ENCODE measurements around the gene PYGL. TPM values are rescaled to one million over a fixed set of nuclear protein-coding genes. Genes with fewer than 3 reads are reported as not detected.
"Not testable (repeated sequence)": the region's sequence is repeated elsewhere in the genome, so short reads cannot be mapped to it uniquely, and the experiment has no call there.

The PYGL gene
- total RNA-seq, 1 donor from 2014 or later = 134 TPM

DNA sequence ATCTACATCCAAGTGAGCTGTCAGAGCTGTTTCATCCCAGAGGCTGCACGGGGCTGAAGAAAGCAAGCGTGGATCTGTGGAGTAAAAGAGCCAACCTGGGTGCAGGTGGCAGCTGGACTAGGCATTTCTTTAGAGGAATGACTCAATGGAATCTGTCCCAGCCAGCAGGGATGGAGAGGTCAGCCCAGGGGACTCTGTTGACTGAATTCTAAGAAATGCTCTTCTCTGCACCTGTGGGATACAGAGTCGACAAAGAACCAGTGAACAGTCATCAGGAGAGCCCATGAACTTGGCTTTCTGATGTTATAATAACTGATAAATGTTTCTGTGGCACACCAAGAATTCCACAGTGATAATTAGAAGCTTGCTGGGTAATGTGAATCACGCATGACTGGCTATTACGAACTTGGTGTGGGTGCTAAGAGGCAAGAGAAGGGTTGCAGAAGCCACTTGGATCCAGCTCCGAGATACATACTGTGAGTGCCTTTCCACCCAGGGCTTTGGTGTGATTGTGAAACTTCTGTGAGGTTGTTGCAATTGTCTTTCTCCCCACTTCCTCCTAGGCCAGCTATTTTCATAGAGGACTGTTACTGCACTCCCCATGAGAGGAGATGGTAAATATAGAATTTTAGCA is 16.2 kb downstream of the PYGL start:
- no peak for DNase-seq (ENCODE audit: low read depth, low spot score)

- DNase-seq (ENCODE audit: low read depth, low spot score) = no peak
Measured at GRCh38 chr14:50926851-50927386, 17.4 kb downstream of the PYGL start.

GRCh38 chr14:50924843-50925242 is 19.4 kb downstream of the PYGL start:
- DNase-seq (ENCODE audit: low read depth, low spot score) = no peak

DNA sequence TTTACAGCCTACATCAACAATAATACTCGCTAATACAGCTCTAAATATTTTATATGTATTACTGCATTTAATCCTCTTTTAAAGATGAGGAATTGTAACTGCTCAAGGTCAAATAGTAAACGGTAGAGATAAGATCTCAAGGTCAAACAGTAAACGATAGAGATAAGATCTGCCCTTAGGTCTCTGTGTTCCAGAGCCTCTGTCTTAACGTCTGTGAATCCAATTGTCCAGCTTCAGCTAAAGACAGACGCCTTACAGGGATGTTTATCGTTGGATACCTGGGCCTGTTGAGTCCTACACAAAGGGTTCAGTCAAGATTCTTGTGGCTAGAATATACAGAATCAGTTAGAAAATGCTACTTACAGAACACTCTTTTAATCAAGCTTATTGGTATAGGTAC is 20.0 kb downstream of the PYGL start:
- DNase-seq (ENCODE audit: low read depth, low spot score) = no peak

DNA sequence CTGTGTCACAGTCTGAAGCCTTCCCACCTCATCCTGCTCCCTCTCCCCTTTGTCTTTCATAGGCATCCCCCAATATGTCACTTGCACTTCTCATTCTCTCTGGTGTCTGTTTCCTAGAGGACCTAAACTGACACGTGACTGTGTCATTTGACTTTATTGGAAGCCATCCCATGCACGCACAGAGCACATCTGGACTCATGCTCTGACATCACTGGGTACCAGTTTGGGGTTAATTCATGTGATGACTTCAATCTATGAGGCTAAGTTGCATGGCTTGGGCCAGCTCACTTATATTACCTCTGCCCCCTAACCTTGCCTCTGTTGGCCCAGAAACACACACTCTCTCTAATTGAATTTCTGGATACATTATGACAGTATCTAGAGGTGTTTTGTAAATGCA is 21.5 kb downstream of the PYGL start:
- no peak for DNase-seq (ENCODE audit: low read depth, low spot score)

- DNase-seq (ENCODE audit: low read depth, low spot score) = no peak
Measured at GRCh38 chr14:50920482-50921230, 23.6 kb downstream of the PYGL start.

DNA sequence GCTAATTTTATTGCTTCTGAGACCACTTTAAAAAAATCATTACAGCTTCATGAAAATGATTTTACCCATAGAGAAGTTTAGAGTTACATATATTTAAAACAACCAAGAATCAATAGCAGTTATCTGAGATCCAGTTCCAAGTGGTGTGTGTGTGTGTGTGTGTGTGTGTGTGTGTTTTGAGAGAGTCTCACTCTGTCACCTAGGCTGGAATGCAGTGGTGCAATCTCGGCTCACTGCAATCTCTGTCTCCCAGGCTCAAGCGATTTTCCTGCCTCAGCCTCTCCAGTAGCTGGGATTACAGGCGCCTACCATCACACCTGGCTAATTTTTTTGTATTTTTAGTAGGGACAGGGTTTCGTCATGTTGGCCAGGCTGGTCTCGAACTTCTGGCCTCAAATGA is 24.8 kb downstream of the PYGL start:
- not testable (repeated sequence) for DNase-seq (ENCODE audit: low read depth, low spot score)

GRCh38 chr14:50917449-50917848 is 26.8 kb downstream of the PYGL start:
- DNase-seq (ENCODE audit: low read depth, low spot score) = no peak

DNA sequence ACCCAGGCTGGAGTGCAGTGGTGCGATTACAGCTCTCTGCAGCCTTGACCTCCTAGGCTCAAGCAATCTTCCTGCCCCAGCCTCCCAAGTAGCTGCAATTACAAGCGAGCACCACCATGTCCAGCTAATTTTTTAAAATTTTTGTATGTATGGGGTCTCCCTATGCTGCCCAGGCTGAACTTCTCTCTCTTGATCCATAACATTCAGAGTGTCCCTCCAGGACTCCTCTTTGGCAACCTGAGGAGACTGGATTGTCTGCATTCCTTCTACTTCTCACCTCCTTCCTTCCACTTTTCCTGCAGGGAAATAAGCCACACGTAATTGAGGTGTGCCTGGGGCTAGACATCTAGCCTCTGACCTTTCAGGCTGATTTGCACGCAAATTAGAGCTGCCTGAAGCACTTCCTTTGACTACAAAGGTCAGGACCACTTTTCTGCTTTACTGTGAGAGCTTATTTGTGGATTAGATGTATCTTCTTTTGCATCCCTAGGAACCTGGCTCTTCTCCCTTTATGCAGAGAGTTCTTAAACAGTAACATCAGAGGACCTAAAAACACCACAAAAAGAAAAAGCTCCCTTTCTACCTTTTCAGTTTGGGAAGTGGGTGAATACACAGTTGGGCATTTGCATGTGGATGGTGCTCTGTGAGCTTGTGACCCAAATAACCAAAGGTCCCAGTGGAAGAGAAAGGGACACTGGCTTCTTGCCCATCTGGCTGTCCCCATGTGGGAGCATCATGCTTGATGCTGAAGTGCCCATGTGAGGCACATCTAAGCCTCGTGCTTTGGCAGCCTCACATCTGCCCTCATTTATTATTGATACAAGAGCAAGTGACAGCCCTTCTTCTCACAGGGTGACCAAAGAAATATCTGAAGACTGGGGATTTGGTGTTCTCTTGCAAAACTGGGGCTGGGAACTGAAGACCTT is 33.5 kb downstream of the PYGL start:
- no peak for DNase-seq (ENCODE audit: low read depth, low spot score)

DNA sequence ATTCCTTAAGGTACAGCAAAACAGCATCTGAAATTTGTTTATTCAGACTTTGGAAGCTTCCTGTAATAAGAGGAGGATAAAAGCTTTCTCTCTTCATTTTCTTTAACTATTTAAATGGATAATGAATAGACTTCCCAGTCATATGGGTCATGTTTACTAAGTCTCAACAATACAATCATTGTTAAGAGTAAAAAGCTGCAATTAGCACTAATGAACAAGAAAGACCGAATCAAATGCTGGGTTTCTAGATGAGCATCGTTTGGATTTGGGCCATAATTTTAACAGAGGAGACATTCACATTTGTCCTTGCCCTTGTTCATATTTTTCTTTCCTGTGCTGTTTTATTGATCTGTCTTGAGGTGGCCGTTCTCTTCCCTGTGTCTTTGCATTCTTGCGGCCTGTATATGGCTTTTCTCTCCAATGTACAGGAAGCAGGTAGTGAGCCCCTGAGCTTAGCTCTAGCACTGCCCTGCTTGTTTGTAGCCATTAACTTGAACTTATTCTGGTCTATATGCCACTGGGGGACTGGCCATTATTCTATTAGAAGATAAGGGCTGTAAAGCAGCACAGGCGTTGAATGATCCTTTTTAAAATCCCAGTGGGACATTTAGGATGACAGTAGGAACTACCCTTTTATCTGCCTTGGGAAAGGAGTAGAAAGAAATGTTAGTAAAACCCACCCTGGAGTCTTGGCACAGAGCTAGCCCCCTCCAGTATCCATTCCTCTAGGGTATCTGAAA is 37.8 kb downstream of the PYGL start:
- DNase-seq (ENCODE audit: low read depth, low spot score) = no peak

DNA sequence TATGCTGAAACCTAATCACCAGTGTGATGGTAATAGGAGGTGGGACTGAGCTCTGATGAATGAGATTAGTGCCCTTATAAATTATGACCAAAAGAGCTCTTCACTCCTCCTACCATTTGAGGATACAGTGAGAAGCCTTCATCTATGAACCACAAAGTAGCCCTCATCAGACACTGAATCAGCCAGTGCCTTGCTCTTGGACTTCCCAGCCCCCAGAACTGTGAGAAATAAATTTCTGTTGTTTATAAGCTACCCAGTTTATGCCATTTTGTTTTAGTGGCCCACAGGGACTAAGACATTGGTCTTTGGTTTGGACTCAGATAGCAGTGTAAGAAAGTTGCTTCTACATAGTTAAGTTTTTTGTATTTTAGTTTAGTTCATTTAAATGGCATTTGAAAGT is 39.6 kb downstream of the PYGL start:
- no peak for DNase-seq (ENCODE audit: low read depth, low spot score)

- DNase-seq (ENCODE audit: low read depth, low spot score) = no peak
Measured at GRCh38 chr14:50901361-50901760, 42.9 kb downstream of the PYGL start.

- DNase-seq (ENCODE audit: low read depth, low spot score) = no peak
Measured at GRCh38 chr14:50897658-50898175, 46.6 kb downstream of the PYGL start.

DNA sequence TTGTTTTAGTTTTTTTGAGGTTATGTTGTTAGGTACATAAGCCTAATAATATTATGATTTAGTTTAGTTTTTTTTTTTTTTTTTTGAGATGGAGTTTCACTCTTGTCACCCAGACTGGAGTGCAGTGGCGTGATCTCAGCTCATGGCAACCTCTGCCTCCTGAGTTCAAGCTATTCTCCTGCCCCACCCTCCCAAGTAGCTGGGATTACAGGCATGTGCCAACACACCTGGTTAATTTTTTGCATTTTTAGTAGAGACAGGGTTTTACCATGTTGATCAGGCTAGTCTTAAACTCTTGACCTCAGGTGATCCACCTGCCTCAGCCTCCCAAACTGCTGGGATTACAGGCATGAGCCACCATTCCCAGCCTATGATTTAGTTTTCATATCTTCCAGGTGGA is 47.3 kb downstream of the PYGL start:
- not testable (repeated sequence) for DNase-seq (ENCODE audit: low read depth, low spot score)

- DNase-seq (ENCODE audit: low read depth, low spot score) = not testable (repeated sequence)
Measured at GRCh38 chr14:50896421-50896820, 47.9 kb downstream of the PYGL start.

DNA sequence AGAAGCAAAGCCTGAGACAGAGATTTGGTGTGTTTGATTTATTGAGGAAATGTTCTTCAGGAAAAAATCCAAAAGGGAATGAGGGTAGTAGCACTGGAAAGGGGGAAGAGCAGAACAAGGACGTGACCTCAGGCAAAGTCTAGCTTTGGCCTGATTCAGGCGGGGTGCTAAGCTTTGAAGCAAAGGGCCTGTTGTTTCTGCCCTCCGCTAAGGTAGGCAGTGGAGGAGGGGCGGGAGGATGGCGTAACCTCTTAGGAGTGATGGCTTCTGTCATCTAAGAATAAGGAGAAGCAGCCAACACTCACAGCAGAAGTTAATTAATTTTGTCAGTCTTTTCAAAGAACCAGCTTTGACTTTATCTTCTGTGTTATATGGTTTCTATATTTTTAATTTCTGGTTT is 52.0 kb downstream of the PYGL start:
- no peak for DNase-seq (ENCODE audit: low read depth, low spot score)

DNA sequence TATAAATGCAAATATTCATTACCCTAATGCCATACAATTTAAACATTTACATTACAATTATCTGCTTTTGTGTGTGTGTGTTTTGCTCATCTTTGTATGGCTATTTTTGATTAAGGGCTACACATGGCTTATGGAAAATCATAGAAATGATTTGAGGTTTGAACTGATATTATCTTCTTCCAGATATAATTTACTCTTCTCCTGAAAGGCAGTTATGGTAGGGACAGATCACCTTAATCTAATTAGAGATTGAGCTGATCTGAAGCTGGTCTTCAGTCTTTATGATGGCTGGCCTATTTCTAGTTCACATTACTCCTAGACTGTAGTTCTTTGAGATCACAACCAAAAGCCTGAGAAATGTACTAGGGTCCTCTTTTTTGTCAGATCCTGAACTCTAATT is 56.8 kb downstream of the PYGL start:
- DNase-seq (ENCODE audit: low read depth, low spot score) = no peak

DNA sequence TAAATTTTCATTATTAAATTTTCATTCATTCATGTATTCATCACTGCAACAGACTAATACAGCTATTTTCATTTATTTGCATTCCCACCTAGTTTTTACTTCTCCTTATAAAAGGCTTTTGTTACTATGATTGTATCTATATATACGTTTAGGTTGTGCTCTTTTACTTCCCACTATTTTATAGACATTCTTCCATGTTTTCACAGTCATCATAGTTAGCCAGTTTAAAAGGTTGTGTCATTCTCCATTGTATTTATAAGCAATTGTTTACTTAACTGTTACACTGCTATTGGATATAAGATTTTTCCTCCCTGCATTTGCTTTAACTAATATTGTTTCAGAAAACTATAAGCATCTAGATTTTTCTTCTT is 60.5 kb downstream of the PYGL start:
- DNase-seq (ENCODE audit: low read depth, low spot score) = no peak

DNA sequence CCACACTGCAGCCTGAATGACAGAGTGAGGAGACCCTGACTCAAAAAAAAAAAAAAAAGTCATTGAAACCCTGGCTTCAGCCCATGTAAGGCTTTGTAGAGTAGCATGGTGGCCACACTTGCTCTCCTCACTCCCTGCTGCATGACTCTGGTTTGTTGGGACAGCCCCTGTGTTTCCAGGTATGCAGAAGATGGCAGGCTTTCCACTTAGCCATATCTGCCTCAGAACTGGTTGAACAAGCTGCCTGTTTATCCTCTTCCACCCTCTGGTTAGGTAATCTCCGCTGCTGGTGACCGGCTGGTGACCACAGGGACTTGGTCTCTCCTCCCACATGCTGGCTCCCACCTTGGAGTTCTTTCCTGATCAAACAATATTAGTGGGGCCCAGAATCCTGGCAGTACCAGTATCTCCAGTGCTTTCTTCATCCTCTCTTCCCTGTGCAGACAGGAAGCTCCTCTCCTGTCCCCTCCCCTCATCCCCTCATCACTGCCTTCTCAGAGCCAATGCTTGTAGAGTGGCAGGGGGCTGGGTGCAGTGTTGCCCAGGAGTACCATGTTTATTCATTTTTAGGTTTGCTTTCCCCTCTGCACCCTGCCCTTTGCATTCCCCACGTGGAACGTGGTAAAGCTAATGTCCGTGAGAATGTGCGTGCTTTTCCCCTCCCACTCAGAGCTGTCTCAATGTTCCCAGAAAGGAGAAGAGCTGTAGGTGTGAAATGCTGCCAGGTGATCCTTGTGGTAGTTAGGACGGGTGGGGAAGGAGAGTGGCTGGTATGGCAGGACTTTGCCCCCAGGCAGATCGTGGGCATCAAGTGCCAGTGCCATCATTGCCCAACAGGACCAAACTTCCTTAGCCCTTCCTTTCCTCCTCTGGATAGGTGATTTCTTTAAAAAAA is 61.1 kb downstream of the PYGL start:
- no peak for DNase-seq (ENCODE audit: low read depth, low spot score)
